ENCODE data around the gene FADS6.

DNA sequence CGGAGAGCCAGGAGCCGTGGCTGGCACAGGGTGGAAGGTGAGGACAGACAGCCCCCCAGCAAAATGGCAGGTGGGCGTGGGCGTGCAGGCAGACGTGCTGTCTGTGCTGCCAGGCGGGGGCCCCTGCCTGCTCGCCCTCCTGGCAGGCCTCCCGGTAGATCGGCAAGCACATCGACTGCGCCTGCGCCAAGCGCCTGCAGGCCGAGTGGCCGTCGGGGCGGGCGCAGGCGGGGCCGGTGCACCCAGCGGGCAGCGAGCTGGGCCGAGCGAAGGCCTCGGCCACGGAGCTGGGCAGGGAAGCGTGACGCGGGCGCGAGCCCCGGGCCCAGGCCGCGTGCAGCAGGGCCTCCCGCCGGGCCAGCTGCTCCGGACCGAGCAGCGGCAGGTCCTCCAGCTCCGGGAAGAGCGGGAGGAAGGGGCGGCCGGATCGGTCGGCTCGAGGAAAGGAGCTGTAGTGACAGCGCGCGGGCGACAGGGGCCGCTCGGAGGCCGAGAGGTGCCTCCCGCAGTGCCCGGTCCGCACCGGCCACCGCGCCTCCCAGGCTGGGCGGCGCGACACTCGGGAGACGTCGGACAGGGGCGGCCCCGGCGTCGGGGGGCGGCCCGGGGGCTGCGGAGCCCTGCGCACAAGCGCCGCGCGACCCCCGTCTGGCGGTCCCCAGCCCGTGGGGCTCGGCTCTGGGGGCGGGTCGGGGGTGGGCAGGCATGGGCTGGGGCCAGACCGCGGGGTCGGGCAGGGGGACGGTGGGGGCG lies 50.7 kb downstream of the FADS6 start:
- TF ChIP-seq, protein P1, sequence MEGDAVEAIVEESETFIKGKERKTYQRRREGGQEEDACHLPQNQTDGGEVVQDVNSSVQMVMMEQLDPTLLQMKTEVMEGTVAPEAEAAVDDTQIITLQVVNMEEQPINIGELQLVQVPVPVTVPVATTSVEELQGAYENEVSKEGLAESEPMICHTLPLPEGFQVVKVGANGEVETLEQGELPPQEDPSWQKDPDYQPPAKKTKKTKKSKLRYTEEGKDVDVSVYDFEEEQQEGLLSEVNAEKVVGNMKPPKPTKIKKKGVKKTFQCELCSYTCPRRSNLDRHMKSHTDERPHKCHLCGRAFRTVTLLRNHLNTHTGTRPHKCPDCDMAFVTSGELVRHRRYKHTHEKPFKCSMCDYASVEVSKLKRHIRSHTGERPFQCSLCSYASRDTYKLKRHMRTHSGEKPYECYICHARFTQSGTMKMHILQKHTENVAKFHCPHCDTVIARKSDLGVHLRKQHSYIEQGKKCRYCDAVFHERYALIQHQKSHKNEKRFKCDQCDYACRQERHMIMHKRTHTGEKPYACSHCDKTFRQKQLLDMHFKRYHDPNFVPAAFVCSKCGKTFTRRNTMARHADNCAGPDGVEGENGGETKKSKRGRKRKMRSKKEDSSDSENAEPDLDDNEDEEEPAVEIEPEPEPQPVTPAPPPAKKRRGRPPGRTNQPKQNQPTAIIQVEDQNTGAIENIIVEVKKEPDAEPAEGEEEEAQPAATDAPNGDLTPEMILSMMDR (IDR thresholded peaks at IDR 0.05; ENCODE audit: low read length), result no peak; the same call in 1 of the 2 replicates
- no peak for TF ChIP-seq EZH2 (optimal IDR thresholded peaks at IDR 0.05; ENCODE audit: low read depth, low read length)
- no peak for TF ChIP-seq EZH2phosphoT487 (IDR thresholded peaks at IDR 0.05; ENCODE audit: low read length)
